Spleen (tissue), 11 donors: ENCODE measurements around the gene SERPINI2. TPM values are rescaled to one million over a fixed set of nuclear protein-coding genes. Genes with fewer than 3 reads are reported as not detected.

Experiments
- DNase-seq: peaks from one replicate; pipeline ENCODE4 v3.0.0-alpha.2; 2020
- H3K27ac ChIP-seq, 8 donors: fragments of 200-600 bp; sonication (generic) in 7 of 8; 1 replicate in 4 of 8; 2 replicates in 4 of 8; pipeline versions ENCODE4 v1.5.0 to v1.8.0; 2016 to 2021; ENCODE audit warnings: inconsistent platforms in 4 of 8, mild to moderate bottlenecking in 4 of 8, moderate library complexity in 1 of 8
- H3K27me3 ChIP-seq, 7 donors: fragments of 200-600 bp; sonication (generic) in 6 of 7; replicated peaks in 1 of 7; 1 replicate in 4 of 7; 2 replicates in 3 of 7; pipeline versions ENCODE4 v1.5.0 to v1.8.0; 2016 to 2021; ENCODE audit warnings: inconsistent platforms in 3 of 7, mild to moderate bottlenecking in 1 of 7
- H3K36me3 ChIP-seq, 6 donors: fragments of 200-600 bp; sonication (generic) in 5 of 6; 1 replicate in 4 of 6; 2 replicates in 2 of 6; pipeline versions ENCODE4 v1.5.0 to v1.8.0; 2016 to 2021; ENCODE audit warnings: inconsistent platforms in 2 of 6
- H3K4me1 ChIP-seq, 6 donors: fragments of 200-600 bp; sonication (generic) in 5 of 6; 1 replicate in 3 of 6; 2 replicates in 3 of 6; pipeline versions ENCODE4 v1.5.0 to v1.8.0; 2016 to 2021; ENCODE audit warnings: inconsistent platforms in 3 of 6
- H3K4me3 ChIP-seq, 8 donors: fragments of 200-600 bp; sonication (generic) in 7 of 8; 1 replicate in 4 of 8; 2 replicates in 4 of 8; pipeline versions ENCODE4 v1.5.0 to v1.8.0; 2016 to 2021; ENCODE audit warnings: inconsistent platforms in 4 of 8, mild to moderate bottlenecking in 4 of 8, moderate library complexity in 2 of 8
- H3K9me3 ChIP-seq, 8 donors: fragments of 200-600 bp; sonication (generic) in 7 of 8; 1 replicate in 4 of 8; 2 replicates in 4 of 8; pipeline versions ENCODE4 v1.5.0 to v1.8.0; 2016 to 2021; ENCODE audit warnings: inconsistent platforms in 4 of 8
- CTCF ChIP-seq, 11 experiments: fragments of 200-600 bp in 7 of 11; fragments of 450-650 bp in 4 of 11; sonication (generic) in 4 of 11; IDR thresholded peaks in 8 of 11; conservative IDR thresholded peaks in 3 of 11; 1 replicate in 7 of 11; 2 replicates in 4 of 11; pipeline versions ENCODE4 v1.4.0 to v1.8.0; 2016 to 2021; ENCODE audit warnings: antibody characterized with exemption in 11 of 11, inconsistent platforms in 4 of 11, mild to moderate bottlenecking in 1 of 11
- POLR2A ChIP-seq, 3 donors: fragments of 450-650 bp; IDR thresholded peaks; one replicate each; pipeline ENCODE4 v1.5.1; 2017; ENCODE audit warnings: antibody characterized with exemption in 3 of 3, mild to moderate bottlenecking in 1 of 3
- POLR2AphosphoS5 ChIP-seq, 3 donors: sonication (generic); formaldehyde crosslinking; IDR thresholded peaks; one replicate each; pipeline ENCODE4 v1.5.1; 2017; ENCODE audit warnings: antibody characterized with exemption in 3 of 3
- WGBS, 5 donors: extraction: QIAGEN DNeasy Blood & Tissue Kit in 3 of 5; methylation state at CpG; one replicate each; pipeline versions ENCODE4 v1.1.5 to v1.1.7; 2013 to 2018; 5-methylcytosine and 5-hydroxymethylcytosine counted together
- intact Hi-C: fragments of 100-400 bp; cut with DNase I; formaldehyde crosslinking; loops from one replicate; pipeline ENCODE4 v1.15.0; 2023; ENCODE audit warnings: low total_unique reads
- polyA plus RNA-seq, 3 donors: library from polyadenylated mRNA; stranded (reverse); fragments of 200-250 nt; gene quantifications; one replicate each; pipeline ENCODE4 v1.2.1, GENCODE V29; 2013
- total RNA-seq, 7 donors: library from RNA; depleted of rRNA in 3 of 7; stranded (reverse); fragments of >200 nt in 3 of 7; fragmentation: NEBNext Ultra II Directional in 4 of 7; extraction: Animal tissue kit (Norgen Biotek cat#: 25700) in 4 of 7; gene quantifications; one replicate each; pipeline versions ENCODE4 v1.1.0 to v1.2.1, GENCODE V29; 2016 to 2021
- donor health status: healthy with polysubstance abuse.
- donor health status: DM: no; HTN: no; CAD: no; lungs with moderate emphysema.
- donor health status: DM: no; HTN: no; CAD: no.
- donor health status: Bipolar disorder and iron deficiency.
- donor health status: healthy.
- donor health status: DM: no; HTN: no; CAD: no.
- donor health status: DM: yes; HTN: yes; CAD: no.

SERPINI2 gene
- total and polyA plus RNA-seq, 10 donors = 0.07 to 3.9 (median 0.32) TPM; not detected in 5

DNA sequence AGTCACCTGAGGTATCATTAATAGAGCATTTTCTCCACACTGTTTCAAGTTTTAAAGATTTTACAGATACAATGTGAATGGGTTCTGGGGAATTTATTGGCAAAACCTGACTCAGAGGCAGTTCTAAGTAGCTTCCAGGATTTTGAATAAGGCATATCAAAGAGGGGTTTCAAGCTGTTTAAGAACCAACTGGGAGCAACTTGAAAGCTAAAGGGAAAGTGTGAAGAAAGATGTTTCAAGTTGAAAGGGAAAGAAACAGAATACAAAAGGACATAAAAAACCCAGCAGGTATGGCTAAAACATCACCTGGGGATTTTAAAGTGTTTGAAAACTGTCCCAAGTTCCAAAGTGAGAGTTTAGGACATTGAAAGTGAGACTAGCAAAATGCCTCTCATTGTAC is 17.8 kb upstream of the SERPINI2 start:
- TF ChIP-seq POLR2A (IDR thresholded peaks at IDR 0.05) = no peak
- TF ChIP-seq POLR2AphosphoS5 (IDR thresholded peaks at IDR 0.05) = no peak
- TF ChIP-seq CTCF (IDR thresholded peaks at IDR 0.05 in 8 of 11, conservative IDR thresholded peaks at IDR 0.05 in 3 of 11) = no peak
- Histone ChIP-seq H3K9me3 (no peaks in the 10 kb centered on the region), H3K27ac (no peak overlapping the region), H3K4me3 (no peak overlapping the region), H3K4me1 (no peaks in the 10 kb centered on the region), H3K36me3 (no peaks in the 10 kb centered on the region), H3K27me3 (no peaks in the 10 kb centered on the region)
- intact Hi-C loops = no loop called here
- DNase-seq = no peak

DNA sequence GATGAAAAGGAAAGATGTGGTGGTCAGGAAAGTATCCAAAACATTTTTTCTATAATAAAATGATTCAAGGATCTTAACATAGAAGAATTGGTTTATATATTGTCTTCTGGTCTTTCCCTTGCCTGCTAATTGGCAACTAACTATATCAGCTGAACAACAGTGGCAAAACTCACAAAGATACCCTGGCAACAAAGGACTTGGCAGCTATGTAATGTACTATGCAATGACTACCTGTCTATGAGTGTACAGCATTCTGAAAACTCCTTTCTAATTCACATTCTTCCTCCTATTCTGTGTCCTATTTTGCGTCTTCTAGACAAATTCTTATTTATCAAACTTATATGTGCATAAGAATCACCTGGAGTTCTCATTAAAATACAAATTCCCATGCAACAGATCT is 15.7 kb upstream of the SERPINI2 start:
- WGBS, 5 donors = 73 to 92% (median 80%) methylated on average over 1 of the region's 1 CpG
- H3K4me1 ChIP-seq = no peaks in the 10 kb centered on the region
- H3K27me3 ChIP-seq = no peaks in the 10 kb centered on the region
- H3K27ac ChIP-seq = no peak overlapping the region
- no peaks in the 10 kb centered on the region for H3K36me3 ChIP-seq
- H3K9me3 ChIP-seq = no peaks in the 10 kb centered on the region
- no peak overlapping the region for H3K4me3 ChIP-seq
- DNase-seq = no peak
- TF ChIP-seq CTCF (IDR thresholded peaks at IDR 0.05 in 8 of 11, conservative IDR thresholded peaks at IDR 0.05 in 3 of 11) = no peak
- TF ChIP-seq POLR2A (IDR thresholded peaks at IDR 0.05) = no peak
- TF ChIP-seq POLR2AphosphoS5 (IDR thresholded peaks at IDR 0.05) = no peak
- intact Hi-C loops = no loop called here

DNA sequence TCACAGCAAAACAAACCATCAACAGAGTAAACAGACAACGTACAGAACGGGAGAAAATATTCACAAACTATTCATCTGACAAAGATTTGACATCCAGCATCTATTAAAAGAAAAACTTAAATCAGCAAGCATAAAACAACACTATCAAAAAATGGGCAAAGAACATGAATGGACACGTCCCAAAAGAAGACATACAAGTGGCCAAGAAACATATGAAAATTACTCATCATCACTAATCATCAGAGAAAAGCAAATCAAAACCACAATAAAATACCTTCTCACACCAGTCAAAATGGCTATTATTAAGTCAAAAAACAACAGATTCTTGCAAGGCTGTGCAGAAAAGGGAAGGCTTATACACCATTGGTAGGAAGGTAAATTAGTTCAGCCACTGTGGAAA is 13.7 kb upstream of the SERPINI2 start:
- intact Hi-C loops = no loop called here

DNA sequence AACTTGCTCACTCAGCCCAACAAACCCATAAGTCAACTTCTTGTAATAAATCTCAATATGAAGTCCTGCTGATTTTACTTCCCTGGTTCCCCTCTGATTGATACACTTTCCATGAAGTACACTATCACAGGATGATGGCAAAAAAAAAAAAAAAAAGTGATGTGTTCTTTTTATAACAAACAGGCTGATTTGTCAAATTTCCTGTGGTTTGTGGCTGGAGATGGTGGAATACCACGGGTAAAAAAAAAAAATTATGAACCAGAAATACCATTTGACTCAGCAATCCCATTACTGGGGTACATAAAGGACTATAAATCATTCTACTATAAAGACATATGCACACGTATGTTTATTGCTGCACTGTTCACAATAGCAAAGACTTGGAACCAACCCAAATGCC is 10.7 kb upstream of the SERPINI2 start:
- Histone ChIP-seq H3K4me3 (no peak overlapping the region), H3K27me3 (no peaks in the 10 kb centered on the region), H3K9me3 (no peaks in the 10 kb centered on the region), H3K4me1 (no peaks in the 10 kb centered on the region), H3K27ac (no peak overlapping the region), H3K36me3 (no peaks in the 10 kb centered on the region)
- DNase-seq = no peak
- WGBS, 5 donors = 28 to 46% (median 37%) methylated on average over 2 of the region's 2 CpGs
- TF ChIP-seq CTCF (IDR thresholded peaks at IDR 0.05 in 8 of 11, conservative IDR thresholded peaks at IDR 0.05 in 3 of 11) (no peak), POLR2A (IDR thresholded peaks at IDR 0.05) (no peak), POLR2AphosphoS5 (IDR thresholded peaks at IDR 0.05) (no peak)
- intact Hi-C loops = no loop called here

More for the DNA sequence above, 13.7 kb upstream of the SERPINI2 start:
- TF ChIP-seq CTCF (IDR thresholded peaks at IDR 0.05 in 8 of 11, conservative IDR thresholded peaks at IDR 0.05 in 3 of 11) = no peak
- TF ChIP-seq POLR2A (IDR thresholded peaks at IDR 0.05) = no peak
- TF ChIP-seq POLR2AphosphoS5 (IDR thresholded peaks at IDR 0.05) = no peak
- Histone ChIP-seq H3K9me3 (no peaks in the 10 kb centered on the region), H3K27me3 (no peaks in the 10 kb centered on the region), H3K27ac (no peak overlapping the region), H3K36me3 (no peaks in the 10 kb centered on the region), H3K4me1 (no peaks in the 10 kb centered on the region), H3K4me3 (no peak overlapping the region)
- WGBS, 5 donors = 59 to 83% (median 78%) methylated on average over 3 of the region's 3 CpGs
- DNase-seq = no peak
